ENCODE data around the gene CCNT1.

DNA sequence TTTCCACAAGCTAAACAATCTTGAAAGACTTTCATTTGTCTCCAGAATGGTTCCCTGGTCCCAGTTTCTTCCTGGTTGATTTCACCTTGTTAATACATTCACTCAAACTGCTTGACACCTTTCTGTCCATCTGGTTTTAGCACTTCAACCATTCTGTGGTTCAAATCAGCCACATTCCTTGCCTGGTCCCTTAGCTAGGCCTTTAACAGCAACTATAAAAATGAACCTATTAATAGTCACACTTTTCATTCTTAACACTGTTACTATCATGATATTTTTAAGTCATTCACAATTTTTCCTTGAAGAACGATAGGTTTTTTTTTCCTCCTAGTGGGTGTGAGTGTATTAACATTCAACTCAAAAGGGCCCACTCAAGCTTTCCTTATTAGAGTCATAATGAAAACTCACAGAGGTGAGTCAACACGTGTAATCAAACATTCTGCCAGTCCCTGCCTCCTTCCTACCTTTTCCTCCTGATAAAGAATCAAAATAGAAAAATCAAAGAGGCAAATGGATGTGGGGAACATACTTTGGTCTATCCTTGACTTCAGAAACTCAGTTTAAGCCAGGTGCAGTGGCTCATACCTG lies 34.4 kb upstream of the CCNT1 start:
- TF ChIP-seq, protein P1, sequence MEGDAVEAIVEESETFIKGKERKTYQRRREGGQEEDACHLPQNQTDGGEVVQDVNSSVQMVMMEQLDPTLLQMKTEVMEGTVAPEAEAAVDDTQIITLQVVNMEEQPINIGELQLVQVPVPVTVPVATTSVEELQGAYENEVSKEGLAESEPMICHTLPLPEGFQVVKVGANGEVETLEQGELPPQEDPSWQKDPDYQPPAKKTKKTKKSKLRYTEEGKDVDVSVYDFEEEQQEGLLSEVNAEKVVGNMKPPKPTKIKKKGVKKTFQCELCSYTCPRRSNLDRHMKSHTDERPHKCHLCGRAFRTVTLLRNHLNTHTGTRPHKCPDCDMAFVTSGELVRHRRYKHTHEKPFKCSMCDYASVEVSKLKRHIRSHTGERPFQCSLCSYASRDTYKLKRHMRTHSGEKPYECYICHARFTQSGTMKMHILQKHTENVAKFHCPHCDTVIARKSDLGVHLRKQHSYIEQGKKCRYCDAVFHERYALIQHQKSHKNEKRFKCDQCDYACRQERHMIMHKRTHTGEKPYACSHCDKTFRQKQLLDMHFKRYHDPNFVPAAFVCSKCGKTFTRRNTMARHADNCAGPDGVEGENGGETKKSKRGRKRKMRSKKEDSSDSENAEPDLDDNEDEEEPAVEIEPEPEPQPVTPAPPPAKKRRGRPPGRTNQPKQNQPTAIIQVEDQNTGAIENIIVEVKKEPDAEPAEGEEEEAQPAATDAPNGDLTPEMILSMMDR (IDR thresholded peaks at IDR 0.05 in 2 of 3, conservative IDR thresholded peaks at IDR 0.05 in 1 of 3; ENCODE audit: control insufficient read depth in 2 of 3, extremely low read depth in 1 of 3, insufficient read depth in 1 of 3, low read depth in 3 of 3, low read length in 3 of 3), result no peak
- TF ChIP-seq HDAC6 (IDR thresholded peaks at IDR 0.05; ENCODE audit: unreplicated experiment) (no peak), MXI1 (IDR thresholded peaks at IDR 0.05; ENCODE audit: low read depth, low read length) (no peak), RAD21 (IDR thresholded peaks at IDR 0.05; ENCODE audit: insufficient read depth, low read depth, low read length) (no peak), ESRRA (IDR thresholded peaks at IDR 0.05; ENCODE audit: low read length) (no peak)
- TF ChIP-seq, protein P2, sequence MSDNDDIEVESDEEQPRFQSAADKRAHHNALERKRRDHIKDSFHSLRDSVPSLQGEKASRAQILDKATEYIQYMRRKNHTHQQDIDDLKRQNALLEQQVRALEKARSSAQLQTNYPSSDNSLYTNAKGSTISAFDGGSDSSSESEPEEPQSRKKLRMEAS (IDR thresholded peaks at IDR 0.05; ENCODE audit: low read depth, low read length), result no peak
- TF ChIP-seq, protein P3, sequence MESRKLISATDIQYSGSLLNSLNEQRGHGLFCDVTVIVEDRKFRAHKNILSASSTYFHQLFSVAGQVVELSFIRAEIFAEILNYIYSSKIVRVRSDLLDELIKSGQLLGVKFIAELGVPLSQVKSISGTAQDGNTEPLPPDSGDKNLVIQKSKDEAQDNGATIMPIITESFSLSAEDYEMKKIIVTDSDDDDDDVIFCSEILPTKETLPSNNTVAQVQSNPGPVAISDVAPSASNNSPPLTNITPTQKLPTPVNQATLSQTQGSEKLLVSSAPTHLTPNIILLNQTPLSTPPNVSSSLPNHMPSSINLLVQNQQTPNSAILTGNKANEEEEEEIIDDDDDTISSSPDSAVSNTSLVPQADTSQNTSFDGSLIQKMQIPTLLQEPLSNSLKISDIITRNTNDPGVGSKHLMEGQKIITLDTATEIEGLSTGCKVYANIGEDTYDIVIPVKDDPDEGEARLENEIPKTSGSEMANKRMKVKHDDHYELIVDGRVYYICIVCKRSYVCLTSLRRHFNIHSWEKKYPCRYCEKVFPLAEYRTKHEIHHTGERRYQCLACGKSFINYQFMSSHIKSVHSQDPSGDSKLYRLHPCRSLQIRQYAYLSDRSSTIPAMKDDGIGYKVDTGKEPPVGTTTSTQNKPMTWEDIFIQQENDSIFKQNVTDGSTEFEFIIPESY (IDR thresholded peaks at IDR 0.05), result no peak
